Choroid plexus epithelial cell (primary cell): ENCODE measurements around the gene TMEM141.
"Not testable (repeated sequence)": the region's sequence is repeated elsewhere in the genome, so short reads cannot be mapped to it uniquely, and the experiment has no call there.

Experiments used
- DNase-seq: peaks from one replicate; pipeline ENCODE4 v3.0.0-alpha.2; 2010; ENCODE audit warnings: low read depth
- H3K4me3 ChIP-seq: 2 replicates; pipeline ENCODE4 v1.5.1; 2011; ENCODE audit warnings: low read depth, mild to moderate bottlenecking, control low read depth, low read length, moderate library complexity
- CTCF ChIP-seq: conservative IDR thresholded peaks from 2 replicates; pipeline ENCODE4 v1.5.1; 2011; ENCODE audit warnings: low read depth, mild to moderate bottlenecking, control low read depth, inconsistent platforms, low read length, moderate library complexity

Gene TMEM141

DNA sequence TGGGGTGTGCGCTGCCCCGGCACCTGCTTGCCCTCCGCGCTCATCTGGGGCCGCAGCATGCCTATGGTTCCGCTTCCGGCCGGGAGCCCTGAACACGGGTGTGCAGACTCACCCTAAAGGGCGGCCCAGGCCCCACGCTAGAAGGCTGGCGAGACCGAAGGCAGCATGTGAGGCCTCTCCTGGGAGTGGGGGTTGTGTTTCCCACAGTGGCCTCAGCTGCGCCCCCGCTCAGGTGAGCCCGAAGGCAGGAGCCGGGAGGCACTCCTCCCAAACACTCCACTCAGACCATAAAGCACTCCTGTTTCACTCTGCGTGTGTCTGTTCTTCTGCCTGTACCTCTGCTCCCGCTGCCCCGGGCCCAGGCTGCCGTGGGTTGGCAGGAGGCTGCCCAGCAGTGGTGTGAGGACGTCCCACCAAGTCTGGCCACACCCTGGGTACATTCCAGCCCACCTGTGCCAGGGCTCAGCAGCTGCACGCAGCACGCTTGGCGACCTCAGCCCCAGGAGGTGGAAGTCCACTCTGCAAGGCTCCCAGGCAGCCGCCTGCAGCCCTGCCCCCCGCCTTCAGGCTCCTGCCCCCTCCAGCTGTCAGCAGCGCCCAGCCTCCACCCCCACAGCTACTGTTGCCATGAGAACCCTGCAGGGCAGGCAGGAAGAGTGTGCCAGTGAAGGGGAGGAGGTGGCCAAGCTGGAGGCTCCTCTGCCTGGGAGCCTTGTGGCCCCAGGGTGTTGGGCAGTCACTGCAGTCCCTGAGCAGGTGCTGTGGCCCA lies 49.9 kb downstream of the TMEM141 start:
- peak; percentile 66 for DNase-seq
- H3K4me3 ChIP-seq, result no peak overlapping the region
- TF ChIP-seq CTCF, result no peak

- not testable (repeated sequence) for H3K4me3 ChIP-seq, DNase-seq
These were observed 50.7 kb downstream of the TMEM141 start for GRCh38 chr9:136841646-136842379.

DNA sequence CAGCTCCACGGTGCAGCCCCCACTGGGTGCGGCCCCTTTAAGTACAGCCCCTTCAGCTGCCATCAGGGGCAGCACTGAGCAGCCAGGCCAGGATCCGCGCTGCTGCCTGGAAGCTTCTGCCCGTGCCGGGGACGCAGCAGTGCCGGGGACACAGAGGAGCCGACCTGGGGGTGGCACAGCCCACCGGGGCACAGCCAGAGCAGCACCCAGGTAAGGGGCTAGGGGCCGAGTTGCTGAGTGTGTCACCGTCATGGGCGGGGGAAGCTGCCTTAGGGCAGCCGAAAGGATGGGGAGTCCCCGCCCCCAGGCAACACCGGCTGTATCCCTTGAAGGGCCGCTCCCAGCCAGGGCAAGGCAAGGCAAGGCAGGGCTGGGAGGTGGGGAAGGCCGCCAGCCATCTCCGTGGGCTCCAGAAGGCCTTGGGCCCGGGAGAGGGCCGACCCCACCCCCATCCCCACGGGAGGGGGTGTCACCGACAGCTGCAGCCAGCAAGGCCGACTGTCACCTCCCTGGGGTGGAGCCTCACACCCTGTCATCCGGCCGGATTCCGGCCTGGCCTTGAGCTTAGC lies 51.3 kb downstream of the TMEM141 start, which contains the start of gene AJM1:
TSS of gene AJM1 (plus strand) at position 99 of the 569 bp plus-strand sequence. CDS start 1,937 bp downstream, outside the sequence.
- peak; percentile 78 for DNase-seq
- peak within 1 kb of the TSS; percentile 57 for H3K4me3 ChIP-seq
- peak; percentile 83 for TF ChIP-seq CTCF
